WERI-Rb-1 (cell line): ENCODE measurements around the gene PRKCZ.

Experiments used
- DNase-seq: peaks from one replicate; pipeline ENCODE4 v3.0.0-alpha.2; 2020
- H3K27ac ChIP-seq: fragments of 250-450 bp; sonication (Bioruptor Pico); 2 replicates; pipeline ENCODE4 v1.5.1; 2020; ENCODE audit warnings: mild to moderate bottlenecking, moderate library complexity
- H3K27me3 ChIP-seq: fragments of 250-450 bp; sonication (Bioruptor Pico); 2 replicates; pipeline ENCODE4 v1.5.1; 2021; ENCODE audit warnings: mild to moderate bottlenecking, low read depth, moderate library complexity; ENCODE audit not compliant: insufficient read depth, severe bottlenecking
- H3K36me3 ChIP-seq: fragments of 250-450 bp; sonication (Bioruptor Pico); 2 replicates; pipeline ENCODE4 v1.5.1; 2020; ENCODE audit warnings: mild to moderate bottlenecking, moderate library complexity
- H3K4me3 ChIP-seq: 2 replicates; pipeline ENCODE4 v1.5.1; 2011; ENCODE audit warnings: low read depth, mild to moderate bottlenecking, control low read depth, low read length
- H3K9me3 ChIP-seq: fragments of 250-450 bp; sonication (Bioruptor Pico); 2 replicates; pipeline ENCODE4 v1.5.1; 2021; ENCODE audit warnings: mild to moderate bottlenecking, moderate library complexity; ENCODE audit not compliant: severe bottlenecking
- CTCF ChIP-seq: IDR thresholded peaks from 2 replicates; pipeline ENCODE4 v1.5.1; 2011; ENCODE audit warnings: low read depth, mild to moderate bottlenecking, control low read depth, inconsistent platforms, low read length

The PRKCZ gene

DNA sequence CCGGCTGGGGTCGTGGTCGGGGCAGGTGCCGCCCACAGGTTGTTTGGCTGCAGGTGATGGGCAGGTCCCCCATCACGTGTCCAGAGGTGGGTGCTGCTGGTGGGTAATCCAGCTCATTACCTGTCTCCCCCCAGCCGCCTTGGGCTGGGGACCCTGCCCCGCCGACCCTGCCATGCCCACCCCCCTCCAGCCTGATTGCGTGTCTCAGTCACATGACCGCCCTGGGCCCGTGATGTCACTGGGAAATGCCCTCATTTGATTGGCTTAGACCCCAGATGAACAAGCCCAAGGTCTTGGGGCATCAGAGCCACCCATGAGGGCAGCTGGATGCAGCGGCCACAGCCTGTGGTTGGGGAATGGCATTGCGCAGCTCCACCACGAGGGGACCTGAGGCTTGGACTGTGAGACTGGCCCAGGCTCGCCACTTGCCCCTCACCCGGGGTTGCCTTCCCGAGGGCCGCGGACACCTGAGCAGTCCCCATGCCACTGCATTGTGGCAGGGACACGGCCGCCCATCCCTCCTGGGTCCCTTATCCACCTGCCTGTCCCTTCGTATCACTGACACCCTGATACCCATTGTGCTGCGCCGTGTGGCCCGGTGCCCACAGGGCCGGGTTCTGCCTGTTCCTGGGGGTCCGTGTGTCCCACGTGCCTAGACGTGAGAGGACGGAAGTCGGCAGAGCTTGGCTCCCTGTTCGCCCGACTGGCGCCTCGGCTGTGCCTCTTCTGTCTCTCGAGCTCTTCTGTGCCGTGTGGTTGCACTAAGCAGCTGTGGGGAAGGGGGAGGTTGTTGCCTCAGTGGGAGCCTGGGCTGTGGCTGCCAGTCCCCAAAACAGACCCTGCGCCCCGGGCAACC lies 76.3 kb downstream of the PRKCZ start:
- no peak for TF ChIP-seq CTCF
- no peak overlapping the region for H3K27ac ChIP-seq
- no peak for DNase-seq
- H3K36me3 ChIP-seq = no peaks in the 10 kb centered on the region
- H3K27me3 ChIP-seq = no peaks in the 10 kb centered on the region
- no peak overlapping the region for H3K4me3 ChIP-seq
- H3K9me3 ChIP-seq = no peaks in the 10 kb centered on the region

GRCh38 chr1:2127187-2128145 lies 77.3 kb downstream of the PRKCZ start:
- Histone ChIP-seq H3K27ac (no peak overlapping the region), H3K36me3 (no peaks in the 10 kb centered on the region), H3K27me3 (no peaks in the 10 kb centered on the region), H3K9me3 (no peaks in the 10 kb centered on the region), H3K4me3 (no peak overlapping the region)
- DNase-seq = no peak
- no peak for TF ChIP-seq CTCF

DNA sequence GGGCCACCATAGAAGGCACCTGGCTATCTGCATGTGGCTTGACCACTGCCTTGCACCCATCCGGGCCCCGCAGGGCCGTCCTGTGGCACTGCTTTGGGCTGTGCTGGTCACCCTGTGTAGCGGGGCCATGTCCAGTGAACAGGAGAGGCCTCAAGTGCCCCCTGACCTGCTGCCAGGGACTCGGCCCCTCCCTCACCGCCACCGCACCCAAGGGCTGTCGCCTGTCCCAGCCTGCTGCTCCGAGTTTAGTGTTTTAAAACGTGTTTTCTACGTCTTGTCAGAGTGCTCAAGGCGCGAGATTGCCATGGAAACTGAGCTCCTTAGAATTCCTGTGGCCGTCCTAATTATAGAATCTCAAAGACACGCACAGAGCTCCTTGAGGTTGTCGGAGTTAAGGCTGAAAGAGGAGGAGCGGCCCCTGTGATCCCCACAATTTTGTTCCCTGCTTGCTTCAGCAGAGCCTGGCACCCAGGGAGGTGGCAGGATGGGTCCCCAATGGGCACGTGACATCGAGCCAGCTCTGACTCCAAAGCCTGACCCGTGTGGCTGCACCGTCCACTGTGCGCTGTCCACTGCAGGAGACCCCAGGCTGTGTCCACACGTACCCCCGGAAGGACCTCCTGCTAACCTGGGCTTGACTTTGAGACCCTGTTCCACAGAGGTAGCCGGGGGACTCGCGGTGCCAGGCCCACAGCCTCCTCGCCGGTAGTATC lies 78.1 kb downstream of the PRKCZ start:
- DNase-seq = no peak
- H3K9me3 ChIP-seq = no peaks in the 10 kb centered on the region
- no peak for TF ChIP-seq CTCF
- H3K4me3 ChIP-seq = no peak overlapping the region
- H3K27ac ChIP-seq = no peak overlapping the region
- no peaks in the 10 kb centered on the region for H3K36me3 ChIP-seq
- no peaks in the 10 kb centered on the region for H3K27me3 ChIP-seq

DNA sequence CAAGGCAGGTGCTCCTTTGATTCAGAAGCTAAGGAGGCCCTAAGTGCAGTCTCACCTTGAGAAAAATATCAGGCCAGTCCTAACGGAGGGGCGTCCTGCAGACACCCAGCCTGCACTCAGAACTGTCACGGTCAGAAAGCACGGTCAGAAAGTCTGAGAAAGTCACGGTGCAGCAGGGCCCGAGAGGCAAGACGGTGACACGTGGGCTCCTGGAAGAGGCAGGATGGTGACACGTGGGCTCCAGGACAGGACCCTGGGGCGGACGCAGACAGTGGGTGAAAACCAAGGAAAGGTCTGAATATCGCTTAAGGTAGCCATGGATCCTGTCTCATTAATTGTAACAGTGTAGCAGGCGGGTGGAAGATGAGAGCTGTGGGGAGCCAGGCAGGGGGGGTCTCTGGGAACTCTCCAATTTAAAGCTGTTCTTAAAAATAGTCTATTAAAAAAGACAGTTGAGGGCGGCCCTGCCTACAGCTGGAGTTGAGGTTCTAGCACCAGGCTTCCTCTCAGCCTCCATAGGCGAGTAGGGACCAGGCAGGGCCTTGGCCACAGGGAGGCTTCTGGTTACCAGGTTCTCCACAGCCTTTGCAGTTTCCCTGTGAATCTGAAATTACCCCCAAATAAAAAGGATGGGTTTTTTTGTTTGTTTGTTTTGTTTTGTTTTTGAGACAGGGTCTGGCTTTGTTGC lies 79.2 kb downstream of the PRKCZ start:
- TF ChIP-seq CTCF = no peak
- H3K27ac ChIP-seq = no peak overlapping the region
- no peaks in the 10 kb centered on the region for H3K27me3 ChIP-seq
- DNase-seq = no peak
- no peaks in the 10 kb centered on the region for H3K9me3 ChIP-seq
- H3K4me3 ChIP-seq = no peak overlapping the region
- H3K36me3 ChIP-seq = no peaks in the 10 kb centered on the region

GRCh38 chr1:2130156-2130555 lies 79.9 kb downstream of the PRKCZ start:
- Histone ChIP-seq H3K36me3 (no peaks in the 10 kb centered on the region), H3K27me3 (no peaks in the 10 kb centered on the region), H3K9me3 (no peaks in the 10 kb centered on the region), H3K4me3 (no peak overlapping the region), H3K27ac (no peak overlapping the region)
- DNase-seq = no peak
- TF ChIP-seq CTCF = no peak
